Neural cell (in vitro differentiated cells): ENCODE results near the gene PCSK7. TPM values are rescaled to one million over a fixed set of nuclear protein-coding genes. Genes with fewer than 3 reads are reported as not detected.

Experiments
- H2AFZ ChIP-seq: fragments of 200-600, 300-800 bp; sonication (generic), shearing (Covaris generic); 2 replicates; pipeline ENCODE4 v1.6.0; 2014; ENCODE audit warnings: low read depth, mild to moderate bottlenecking, antibody characterized with exemption, low read length, moderate library complexity
- H3F3A ChIP-seq: fragments of 200-600 bp; shearing (Covaris generic); 2 replicates; pipeline ENCODE4 v1.6.1; 2016; ENCODE audit warnings: mild to moderate bottlenecking, moderate library complexity, mixed read lengths, antibody characterized with exemption, low read length; ENCODE audit not compliant: insufficient read depth, poor library complexity, severe bottlenecking
- H3K27ac ChIP-seq: fragments of 200-600, 300-800 bp; sonication (generic), shearing (Covaris generic); 2 replicates; pipeline ENCODE4 v1.5.1; 2014; ENCODE audit warnings: mild to moderate bottlenecking, low read length, moderate library complexity
- H3K27me3 ChIP-seq: fragments of 300-800, 200-600 bp; sonication (generic), shearing (Covaris generic); 2 replicates; pipeline ENCODE4 v1.6.0; 2014; ENCODE audit warnings: mild to moderate bottlenecking, low read depth, low read length, moderate library complexity; ENCODE audit not compliant: insufficient read depth
- H3K36me3 ChIP-seq: fragments of 300-800, 200-600 bp; sonication (generic), shearing (Covaris generic); 2 replicates; pipeline ENCODE4 v1.5.1; 2014; ENCODE audit warnings: mild to moderate bottlenecking, antibody characterized with exemption, low read length, moderate library complexity; ENCODE audit not compliant: insufficient read depth
- H3K4me2 ChIP-seq: fragments of 300-800, 200-600 bp; sonication (generic), shearing (Covaris generic); 2 replicates; pipeline ENCODE4 v1.6.0; 2014; ENCODE audit warnings: mild to moderate bottlenecking, low read length
- H3K4me3 ChIP-seq: fragments of 300-800, 200-600 bp; sonication (generic), shearing (Covaris generic); 2 replicates; pipeline ENCODE4 v1.5.1; 2014; ENCODE audit warnings: mild to moderate bottlenecking, low read length, moderate library complexity
- H3K79me2 ChIP-seq: fragments of 200-600 bp; shearing (Covaris generic); replicated peaks from 2 replicates; pipeline ENCODE4 v1.6.0; 2014; ENCODE audit warnings: mild to moderate bottlenecking, low read length, moderate library complexity; ENCODE audit not compliant: insufficient read depth
- H3K9ac ChIP-seq: fragments of 300-800, 200-600 bp; sonication (generic), shearing (Covaris generic); 2 replicates; pipeline ENCODE4 v1.6.1; 2016; ENCODE audit warnings: mild to moderate bottlenecking, low read length, mixed read lengths
- H3K9me2 ChIP-seq: fragments of 200-600 bp; shearing (Covaris generic); 2 replicates; pipeline ENCODE4 v1.6.1; 2016; ENCODE audit warnings: mild to moderate bottlenecking, low read length, mixed read lengths; ENCODE audit not compliant: insufficient read depth
- H3K9me3 ChIP-seq: fragments of 200-600, 300-800 bp; sonication (generic), shearing (Covaris generic); 2 replicates; pipeline ENCODE4 v1.6.1; 2016; ENCODE audit warnings: mild to moderate bottlenecking, mixed run types, low read length, moderate library complexity, mixed read lengths
- H4K20me1 ChIP-seq: fragments of 200-600 bp; shearing (Covaris generic); 2 replicates; pipeline ENCODE4 v1.6.1; 2016; ENCODE audit warnings: mild to moderate bottlenecking, mixed run types; ENCODE audit not compliant: insufficient read depth
- CTCF ChIP-seq: fragments of 450-650 bp; IDR thresholded peaks from 2 replicates; pipeline ENCODE4 v1.5.1; 2014; ENCODE audit warnings: antibody characterized with exemption, mild to moderate bottlenecking, moderate library complexity; ENCODE audit not compliant: poor library complexity, severe bottlenecking
- EP300 ChIP-seq: fragments of 450-650 bp; conservative IDR thresholded peaks from 2 replicates; pipeline ENCODE4 v1.6.1; 2014; ENCODE audit warnings: antibody characterized with exemption, mild to moderate bottlenecking, moderate library complexity; ENCODE audit not compliant: poor library complexity, severe bottlenecking
- EZH2 ChIP-seq: fragments of 200-600, 300-800 bp; shearing (Covaris generic), sonication (generic); IDR thresholded peaks from 2 replicates; pipeline ENCODE4 v1.6.1; 2014; ENCODE audit warnings: antibody characterized with exemption, low read length, borderline replicate concordance, mild to moderate bottlenecking; ENCODE audit not compliant: insufficient read depth, poor library complexity, severe bottlenecking
- MXI1 ChIP-seq: fragments of 450-650 bp; conservative IDR thresholded peaks from 2 replicates; pipeline ENCODE4 v1.6.1; 2014; ENCODE audit warnings: antibody characterized with exemption, mild to moderate bottlenecking; ENCODE audit not compliant: poor library complexity, severe bottlenecking
- POLR2AphosphoS5 ChIP-seq: IDR thresholded peaks from 2 replicates; pipeline ENCODE4 v1.6.1; 2012
- RAD21 ChIP-seq: fragments of 450-650 bp; conservative IDR thresholded peaks from 2 replicates; pipeline ENCODE4 v1.6.1; 2014; ENCODE audit warnings: antibody characterized with exemption, mild to moderate bottlenecking, moderate library complexity
- SMC3 ChIP-seq: fragments of 450-650 bp; conservative IDR thresholded peaks from 2 replicates; pipeline ENCODE4 v1.6.1; 2014; ENCODE audit warnings: antibody characterized with exemption, mild to moderate bottlenecking, moderate library complexity; ENCODE audit not compliant: poor library complexity
- TAF1 ChIP-seq: IDR thresholded peaks from 2 replicates; pipeline ENCODE4 v1.6.1; 2012; ENCODE audit warnings: low read depth
- polyA plus RNA-seq: library from polyadenylated mRNA; depleted of rRNA; stranded (reverse); fragments of >200 nt; gene quantifications from 2 replicates; pipeline ENCODE4 v1.2.3, GENCODE V29; 2014
- TF ChIP-seq, protein P1 (sequence below): IDR thresholded peaks from 2 replicates; pipeline ENCODE4 v1.6.1; 2012; ENCODE audit warnings: borderline replicate concordance

Gene PCSK7
- polyA plus RNA-seq, 1 donor from 2014 or later, result 44.4 TPM

GRCh38 chr11:117180661-117181585, 51.0 kb downstream of the PCSK7 start:
- H4K20me1 ChIP-seq, result no peaks in the 10 kb centered on the region
- no peak overlapping the region for H2AFZ ChIP-seq
- H3K9ac ChIP-seq, result no peak overlapping the region
- H3F3A ChIP-seq, result no peaks in the 10 kb centered on the region
- no peaks in the 10 kb centered on the region for H3K27me3 ChIP-seq
- no peaks in the 10 kb centered on the region for H3K36me3 ChIP-seq
- H3K4me2 ChIP-seq, result no peak overlapping the region
- H3K79me2 ChIP-seq, result no peaks in the 10 kb centered on the region
- H3K9me3 ChIP-seq, result no peaks in the 10 kb centered on the region
- TF ChIP-seq CTCF (peak; percentile 23), SMC3 (no peak), TAF1 (no peak), MXI1 (no peak), RAD21 (no peak), EZH2 (no peak), EP300 (no peak)
- TF ChIP-seq, protein P1, sequence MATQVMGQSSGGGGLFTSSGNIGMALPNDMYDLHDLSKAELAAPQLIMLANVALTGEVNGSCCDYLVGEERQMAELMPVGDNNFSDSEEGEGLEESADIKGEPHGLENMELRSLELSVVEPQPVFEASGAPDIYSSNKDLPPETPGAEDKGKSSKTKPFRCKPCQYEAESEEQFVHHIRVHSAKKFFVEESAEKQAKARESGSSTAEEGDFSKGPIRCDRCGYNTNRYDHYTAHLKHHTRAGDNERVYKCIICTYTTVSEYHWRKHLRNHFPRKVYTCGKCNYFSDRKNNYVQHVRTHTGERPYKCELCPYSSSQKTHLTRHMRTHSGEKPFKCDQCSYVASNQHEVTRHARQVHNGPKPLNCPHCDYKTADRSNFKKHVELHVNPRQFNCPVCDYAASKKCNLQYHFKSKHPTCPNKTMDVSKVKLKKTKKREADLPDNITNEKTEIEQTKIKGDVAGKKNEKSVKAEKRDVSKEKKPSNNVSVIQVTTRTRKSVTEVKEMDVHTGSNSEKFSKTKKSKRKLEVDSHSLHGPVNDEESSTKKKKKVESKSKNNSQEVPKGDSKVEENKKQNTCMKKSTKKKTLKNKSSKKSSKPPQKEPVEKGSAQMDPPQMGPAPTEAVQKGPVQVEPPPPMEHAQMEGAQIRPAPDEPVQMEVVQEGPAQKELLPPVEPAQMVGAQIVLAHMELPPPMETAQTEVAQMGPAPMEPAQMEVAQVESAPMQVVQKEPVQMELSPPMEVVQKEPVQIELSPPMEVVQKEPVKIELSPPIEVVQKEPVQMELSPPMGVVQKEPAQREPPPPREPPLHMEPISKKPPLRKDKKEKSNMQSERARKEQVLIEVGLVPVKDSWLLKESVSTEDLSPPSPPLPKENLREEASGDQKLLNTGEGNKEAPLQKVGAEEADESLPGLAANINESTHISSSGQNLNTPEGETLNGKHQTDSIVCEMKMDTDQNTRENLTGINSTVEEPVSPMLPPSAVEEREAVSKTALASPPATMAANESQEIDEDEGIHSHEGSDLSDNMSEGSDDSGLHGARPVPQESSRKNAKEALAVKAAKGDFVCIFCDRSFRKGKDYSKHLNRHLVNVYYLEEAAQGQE, result no peak
- H3K4me3 ChIP-seq, result no peak overlapping the region
- H3K9me2 ChIP-seq, result no peaks in the 10 kb centered on the region
- H3K27ac ChIP-seq, result no peak overlapping the region

GRCh38 chr11:117180020-117180419, 51.9 kb downstream of the PCSK7 start:
- Histone ChIP-seq H3K9me2 (no peaks in the 10 kb centered on the region), H3K79me2 (no peaks in the 10 kb centered on the region), H3K27ac (no peak overlapping the region), H2AFZ (no peak overlapping the region), H3K9ac (peak overlapping the region; percentile 77), H3K9me3 (no peaks in the 10 kb centered on the region), H4K20me1 (no peaks in the 10 kb centered on the region), H3K4me2 (peak overlapping the region; percentile 94), H3K36me3 (no peaks in the 10 kb centered on the region), H3F3A (no peaks in the 10 kb centered on the region), H3K27me3 (no peaks in the 10 kb centered on the region), H3K4me3 (peak overlapping the region; percentile 98)
- TF ChIP-seq CTCF (no peak), POLR2AphosphoS5 (no peak), TAF1 (no peak), RAD21 (no peak), MXI1 (no peak), EZH2 (no peak), SMC3 (no peak), EP300 (no peak)
- TF ChIP-seq, protein P1, result no peak
